GM23338 (cell line): Measurements from ENCODE around the gene ATAD5.

ENCODE experiments used
- CTCF ChIP-seq, 2 experiments: fragments of 200-600 bp in 1 of 2; sonication (generic) in 1 of 2; conservative IDR thresholded peaks; 2 replicates each; pipeline versions ENCODE4 v1.5.1 to v1.6.1; 2016 to 2017; ENCODE audit warnings: antibody characterized with exemption in 2 of 2, low read depth in 2 of 2, mild to moderate bottlenecking in 2 of 2, moderate library complexity in 1 of 2
- POLR2AphosphoS5 ChIP-seq: IDR thresholded peaks from 2 replicates; pipeline ENCODE4 v1.6.1; 2016; ENCODE audit warnings: antibody characterized with exemption, low read depth
- TF ChIP-seq, protein P1 (sequence below): IDR thresholded peaks from one replicate; pipeline ENCODE4 v1.6.1; 2018; ENCODE audit warnings: antibody characterized with exemption; ENCODE audit not compliant: unreplicated experiment

GRCh38 chr17:30812218-30813177, 19.3 kb upstream of the ATAD5 start:
- TF ChIP-seq CTCF (conservative IDR thresholded peaks at IDR 0.05; ENCODE audit: low read depth in 2 of 2) (no peak), POLR2AphosphoS5 (no peak)
- TF ChIP-seq, protein P1, sequence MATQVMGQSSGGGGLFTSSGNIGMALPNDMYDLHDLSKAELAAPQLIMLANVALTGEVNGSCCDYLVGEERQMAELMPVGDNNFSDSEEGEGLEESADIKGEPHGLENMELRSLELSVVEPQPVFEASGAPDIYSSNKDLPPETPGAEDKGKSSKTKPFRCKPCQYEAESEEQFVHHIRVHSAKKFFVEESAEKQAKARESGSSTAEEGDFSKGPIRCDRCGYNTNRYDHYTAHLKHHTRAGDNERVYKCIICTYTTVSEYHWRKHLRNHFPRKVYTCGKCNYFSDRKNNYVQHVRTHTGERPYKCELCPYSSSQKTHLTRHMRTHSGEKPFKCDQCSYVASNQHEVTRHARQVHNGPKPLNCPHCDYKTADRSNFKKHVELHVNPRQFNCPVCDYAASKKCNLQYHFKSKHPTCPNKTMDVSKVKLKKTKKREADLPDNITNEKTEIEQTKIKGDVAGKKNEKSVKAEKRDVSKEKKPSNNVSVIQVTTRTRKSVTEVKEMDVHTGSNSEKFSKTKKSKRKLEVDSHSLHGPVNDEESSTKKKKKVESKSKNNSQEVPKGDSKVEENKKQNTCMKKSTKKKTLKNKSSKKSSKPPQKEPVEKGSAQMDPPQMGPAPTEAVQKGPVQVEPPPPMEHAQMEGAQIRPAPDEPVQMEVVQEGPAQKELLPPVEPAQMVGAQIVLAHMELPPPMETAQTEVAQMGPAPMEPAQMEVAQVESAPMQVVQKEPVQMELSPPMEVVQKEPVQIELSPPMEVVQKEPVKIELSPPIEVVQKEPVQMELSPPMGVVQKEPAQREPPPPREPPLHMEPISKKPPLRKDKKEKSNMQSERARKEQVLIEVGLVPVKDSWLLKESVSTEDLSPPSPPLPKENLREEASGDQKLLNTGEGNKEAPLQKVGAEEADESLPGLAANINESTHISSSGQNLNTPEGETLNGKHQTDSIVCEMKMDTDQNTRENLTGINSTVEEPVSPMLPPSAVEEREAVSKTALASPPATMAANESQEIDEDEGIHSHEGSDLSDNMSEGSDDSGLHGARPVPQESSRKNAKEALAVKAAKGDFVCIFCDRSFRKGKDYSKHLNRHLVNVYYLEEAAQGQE = no peak
